Fibroblast of gingiva (primary cell): ENCODE data around the gene FGF10.

Source experiments
- DNase-seq: peaks from one replicate; pipeline ENCODE4 v3.0.0-alpha.2; 2011; ENCODE audit warnings: low read depth

FGF10 gene

DNA sequence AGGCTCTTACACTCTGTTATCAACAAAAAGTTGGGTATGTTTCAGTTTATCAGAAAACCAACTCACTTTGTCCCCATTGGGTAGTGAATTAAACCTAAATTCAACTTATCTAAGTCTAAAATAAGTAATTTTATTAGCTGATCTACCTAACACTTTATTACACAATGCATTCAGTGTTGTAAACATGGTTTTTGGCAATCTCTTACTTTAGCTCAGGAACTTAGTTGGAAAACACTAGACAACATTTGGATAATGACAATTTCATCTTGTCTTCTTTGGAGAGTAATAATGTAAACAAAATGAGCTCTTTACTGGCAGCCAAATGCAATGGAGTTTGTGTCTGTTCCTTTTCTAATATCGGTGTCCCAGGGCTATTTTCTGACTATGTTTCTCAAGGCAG, 33.0 kb downstream of the FGF10 start:
- DNase-seq = no peak

DNA sequence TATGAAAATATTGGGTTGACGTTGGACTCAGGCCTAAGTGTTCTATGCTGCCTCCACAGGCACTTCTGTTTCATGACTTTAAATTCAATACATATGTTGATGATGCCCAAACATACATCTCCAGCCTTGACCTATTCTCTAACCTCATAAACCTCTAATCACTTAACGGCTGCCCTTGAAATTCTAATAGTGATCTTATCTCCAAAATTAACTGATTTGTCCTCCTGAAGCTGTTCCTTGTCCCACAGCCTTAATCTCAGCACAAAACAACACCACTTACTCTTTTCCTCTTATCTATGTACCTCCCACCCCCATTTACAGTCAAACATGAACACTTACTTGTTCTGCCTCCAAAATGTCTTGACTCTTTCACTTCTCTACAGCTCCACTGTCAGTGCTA, 43.3 kb downstream of the FGF10 start:
- no peak for DNase-seq

DNA sequence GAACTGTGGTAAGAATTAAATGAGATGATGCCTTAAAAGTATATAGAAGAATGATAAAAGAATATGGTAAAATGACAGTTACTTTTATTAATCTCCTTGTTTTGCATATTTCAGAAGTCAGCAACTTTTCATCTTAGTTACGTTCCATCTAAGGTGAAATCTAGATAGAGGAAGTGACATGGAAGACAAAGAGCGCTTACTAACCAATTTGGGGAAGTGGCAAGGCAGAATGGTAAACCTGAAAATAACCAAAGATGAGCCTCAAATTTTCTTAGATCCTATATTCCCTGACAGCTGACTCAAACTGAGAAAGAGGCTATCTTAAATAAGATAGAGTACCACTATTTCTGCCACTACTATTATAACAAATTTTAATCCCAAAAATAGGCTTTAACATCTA, 52.5 kb downstream of the FGF10 start:
- DNase-seq = no peak

DNA sequence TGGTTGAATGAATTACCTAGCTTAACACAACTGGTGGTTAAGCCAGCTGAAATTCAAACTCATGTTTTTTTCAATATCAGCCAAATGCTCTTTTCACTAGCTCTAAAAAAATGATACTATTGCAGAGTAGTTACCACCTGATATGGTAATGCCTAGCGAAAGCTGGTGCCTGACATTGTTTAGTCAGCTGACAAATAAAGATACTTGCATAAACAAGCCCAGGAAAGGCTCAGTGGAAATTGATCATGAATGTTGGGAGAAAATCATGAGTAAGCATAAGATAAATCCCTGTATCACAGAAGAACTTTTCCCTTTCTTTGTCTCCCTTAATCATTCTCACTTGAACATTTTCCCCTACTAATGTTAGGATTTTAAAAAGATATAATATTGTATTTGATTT, 54.6 kb downstream of the FGF10 start:
- DNase-seq = no peak

DNA sequence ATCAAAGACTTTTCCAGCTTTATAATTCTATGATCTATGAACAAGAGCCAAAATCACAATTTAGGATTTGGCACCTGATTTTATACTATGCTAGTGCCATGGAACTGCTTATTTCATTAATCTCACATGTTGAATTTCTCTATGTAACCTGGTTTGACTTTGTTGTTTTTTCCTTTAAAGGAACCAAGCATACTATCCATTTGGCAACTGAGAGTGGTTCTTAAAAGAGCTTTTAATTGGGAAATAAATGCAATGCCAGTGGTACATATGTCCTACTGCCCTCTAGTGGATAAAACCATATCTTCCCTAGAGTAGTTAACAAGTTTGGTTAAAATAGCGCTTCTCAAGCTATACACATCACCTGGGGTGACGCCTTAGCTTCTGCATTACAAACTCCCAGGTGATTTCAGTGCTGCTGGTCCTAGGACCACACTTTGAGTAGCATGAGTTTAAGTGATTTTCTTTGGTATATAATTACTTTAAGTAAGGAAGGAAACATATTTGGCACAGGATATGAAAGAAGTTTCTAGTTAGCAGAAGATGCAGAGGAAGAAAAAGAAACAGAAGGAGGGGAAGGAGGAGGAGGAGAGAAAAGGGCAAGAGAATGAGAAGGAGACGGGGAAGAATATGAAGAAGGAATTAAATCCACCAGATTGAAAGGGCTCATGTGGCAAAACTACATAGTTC, 56.8 kb downstream of the FGF10 start:
- DNase-seq = peak; percentile 75

DNA sequence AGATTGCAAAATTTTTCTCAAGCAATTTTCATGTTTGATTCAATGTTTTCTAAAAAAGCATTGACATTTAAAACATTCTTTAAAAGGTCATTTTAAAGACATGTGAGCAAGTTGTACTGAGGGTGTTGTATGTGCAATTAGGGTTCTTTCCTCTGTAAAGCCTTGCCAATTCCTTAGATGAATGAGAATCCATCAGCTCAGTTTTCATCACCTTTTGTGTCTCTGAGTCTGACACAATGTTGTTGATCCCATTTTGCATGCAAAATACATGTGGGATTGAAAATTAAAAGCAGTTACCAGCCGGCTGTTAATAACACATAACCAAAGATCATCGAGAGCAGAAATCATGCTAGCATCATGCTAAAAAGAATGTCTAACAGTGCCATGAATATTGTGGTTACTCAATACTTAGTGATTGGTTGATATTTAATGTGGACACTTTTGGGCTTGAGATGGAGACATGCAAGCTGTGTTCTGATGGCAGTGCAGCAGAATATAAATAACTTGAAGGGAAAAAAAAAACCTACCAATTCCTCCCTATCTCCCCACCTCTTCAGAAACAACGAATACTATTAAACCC, 57.7 kb downstream of the FGF10 start:
- DNase-seq = peak; percentile 25

DNA sequence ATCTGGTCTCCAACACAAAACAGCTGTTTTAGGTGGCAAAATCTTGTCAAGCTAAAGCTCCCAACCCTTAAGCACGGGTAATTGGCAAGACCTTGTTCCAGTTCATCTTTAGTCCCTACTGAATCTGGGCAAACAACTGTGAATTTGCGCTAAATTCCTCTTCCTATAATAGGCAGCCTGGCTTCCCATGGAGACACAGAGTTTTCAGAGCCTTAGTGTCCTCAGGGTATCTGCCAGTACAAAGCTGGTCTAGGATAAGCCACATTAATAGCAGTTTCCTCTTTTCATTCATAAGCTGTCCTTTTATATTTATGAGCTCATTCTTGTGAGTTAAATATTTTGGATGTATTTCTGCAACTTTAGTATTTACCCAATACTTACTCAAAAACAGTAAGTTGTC, 59.5 kb downstream of the FGF10 start:
- no peak for DNase-seq

DNA sequence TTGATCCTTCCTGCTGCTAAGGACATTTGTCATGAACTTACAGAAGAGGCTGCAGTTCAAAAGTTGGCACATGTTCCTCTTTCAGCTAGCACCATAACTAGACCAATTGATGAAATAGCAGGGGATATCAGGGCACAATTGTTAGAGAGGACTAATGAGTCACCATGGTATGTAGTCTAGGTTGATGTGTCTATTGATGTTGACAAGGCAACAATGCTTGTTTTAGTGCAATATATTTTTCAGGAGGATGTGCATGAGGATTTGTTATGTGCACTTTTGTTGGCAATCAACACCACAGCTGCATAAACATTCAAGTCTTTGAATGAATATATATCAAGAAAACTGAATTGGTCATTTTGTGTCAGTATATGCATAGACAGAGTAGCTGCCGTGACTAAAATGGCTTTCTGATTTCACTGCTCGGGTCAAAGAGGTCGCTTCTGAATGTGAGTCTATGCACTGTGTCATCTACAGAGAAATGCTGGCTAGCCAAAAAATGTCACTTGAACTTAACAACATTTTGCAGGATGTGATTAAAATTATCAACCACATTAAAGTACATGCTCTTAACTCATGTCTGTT, 68.0 kb downstream of the FGF10 start:
- DNase-seq = no peak

DNA sequence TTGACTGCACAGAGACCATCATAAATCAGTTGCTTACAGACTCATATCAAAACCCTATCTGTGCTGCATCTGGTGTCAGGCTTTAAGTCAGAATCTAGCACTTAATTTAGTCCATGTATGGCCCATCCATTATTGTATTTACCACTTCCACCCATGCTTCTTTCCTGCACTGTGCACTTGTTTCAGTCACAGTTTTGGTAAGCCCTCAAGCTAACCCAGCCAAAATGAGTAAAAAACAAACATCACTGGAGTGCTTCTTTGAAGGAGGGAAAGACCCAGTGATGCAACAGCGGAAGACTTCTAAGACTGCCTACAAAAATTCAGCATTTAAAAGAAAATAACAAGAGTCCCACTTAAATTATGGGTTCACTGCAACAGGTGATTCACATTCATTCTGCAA, 69.0 kb downstream of the FGF10 start:
- DNase-seq = no peak

DNA sequence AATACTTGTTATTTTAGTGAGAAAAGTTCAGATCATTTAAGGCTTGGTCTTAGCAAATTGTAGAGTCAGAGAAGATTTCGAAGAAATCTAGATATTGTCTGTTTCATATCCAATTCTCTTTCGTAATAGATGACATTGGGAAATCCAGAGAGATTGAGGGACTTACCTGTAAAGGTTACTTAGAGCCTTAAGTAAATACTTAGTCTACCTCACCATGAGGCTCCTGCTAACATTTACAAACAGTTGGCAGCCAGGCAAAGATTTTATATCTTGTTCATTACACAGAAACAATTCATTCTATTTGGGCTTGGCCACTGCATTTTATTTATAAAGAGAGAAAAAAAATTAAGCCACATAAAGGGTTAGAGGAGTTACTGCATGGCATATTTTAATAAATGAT, 70.3 kb downstream of the FGF10 start:
- DNase-seq = no peak

DNA sequence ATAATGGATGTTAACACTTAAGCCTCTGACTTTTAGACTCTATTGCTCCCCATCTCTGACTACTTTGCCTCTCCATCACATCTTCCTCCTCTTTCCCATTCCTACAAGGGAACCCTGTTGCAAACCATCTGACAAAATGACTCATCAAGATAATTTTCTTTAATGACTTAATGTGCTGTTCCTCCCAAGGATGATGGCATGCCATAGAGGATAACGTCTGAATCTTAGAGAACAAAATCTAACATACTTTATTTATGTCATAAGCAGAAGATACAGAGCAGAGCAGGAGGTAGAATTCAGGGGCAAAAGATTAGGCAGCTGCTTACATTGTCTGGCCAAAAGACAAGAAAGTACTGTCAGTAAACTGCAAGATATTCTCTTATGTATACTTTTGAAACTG, 76.8 kb downstream of the FGF10 start:
- no peak for DNase-seq

DNA sequence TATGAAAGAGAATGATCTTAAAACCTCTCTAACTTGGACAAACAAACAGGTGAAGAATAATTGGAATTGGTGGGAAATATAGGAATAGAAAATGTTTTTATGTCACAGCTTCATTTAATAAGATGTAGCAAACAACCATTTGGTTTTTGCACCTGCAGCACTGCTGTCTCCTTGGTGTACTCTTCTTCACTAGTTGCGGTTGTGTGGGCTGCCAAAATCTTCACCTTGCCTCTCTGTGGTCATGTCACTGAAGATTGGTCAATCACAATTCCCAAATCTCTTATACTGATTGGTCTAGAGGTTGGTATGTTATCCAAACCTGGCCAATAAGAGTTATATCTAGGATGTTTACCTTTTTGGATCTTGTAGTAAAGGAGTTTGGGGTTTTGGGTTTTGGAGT, 88.7 kb downstream of the FGF10 start:
- DNase-seq = no peak

DNA sequence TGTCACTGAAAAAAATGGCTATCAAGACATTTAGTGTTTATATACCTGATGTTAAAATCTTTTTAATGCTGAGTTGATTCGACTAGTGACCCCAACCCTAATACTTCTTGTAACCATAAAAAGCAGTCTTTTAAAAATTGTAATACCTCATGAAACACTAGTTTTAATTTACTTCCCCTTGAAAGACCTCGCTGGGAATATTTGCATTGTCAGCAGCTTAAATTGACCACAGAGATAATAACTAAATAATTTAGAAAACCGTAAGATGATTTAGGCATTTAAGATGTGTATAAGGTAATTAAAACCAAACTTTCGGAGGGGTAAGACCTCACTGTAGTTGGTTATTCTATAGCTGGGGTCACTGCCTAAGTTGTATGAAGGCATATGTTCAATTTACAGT, 89.8 kb downstream of the FGF10 start:
- no peak for DNase-seq

DNA sequence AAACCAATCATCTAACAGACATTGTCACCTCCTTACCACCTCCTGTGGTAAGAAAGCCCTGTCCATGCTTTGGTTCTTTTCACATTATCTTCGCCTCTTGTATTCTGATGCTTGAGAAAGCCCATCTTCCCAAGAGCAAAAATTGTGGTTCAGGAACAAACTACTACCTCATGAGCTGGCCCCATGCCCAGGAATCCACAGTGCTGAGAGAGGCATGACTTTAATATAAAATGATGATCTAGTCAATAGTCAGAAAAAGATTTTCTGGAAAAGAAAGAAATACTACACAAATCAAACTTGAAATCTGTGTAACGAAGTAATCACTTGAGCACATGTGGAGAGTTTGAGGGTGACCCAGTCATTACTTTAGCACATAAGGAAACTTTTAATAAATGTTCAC, 94.7 kb downstream of the FGF10 start:
- DNase-seq = peak; percentile 30

DNA sequence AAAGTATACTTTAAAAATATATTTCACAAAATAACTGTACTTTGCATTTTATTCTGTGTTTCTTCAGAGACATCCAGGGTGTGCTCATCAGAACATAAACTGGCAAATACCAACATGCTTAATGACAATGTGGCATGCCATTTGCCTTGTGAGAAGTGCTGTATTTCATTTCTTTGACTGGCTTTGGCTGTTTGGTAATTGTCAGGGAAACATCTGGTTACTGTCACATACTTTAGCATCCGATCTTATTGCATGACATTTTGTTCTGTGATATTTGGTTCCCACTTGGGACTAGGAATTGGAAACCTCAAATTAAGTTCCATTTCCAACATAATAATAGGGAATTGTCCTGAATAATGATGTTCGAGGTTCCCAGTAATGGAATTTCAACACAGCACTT, 96.5 kb downstream of the FGF10 start:
- no peak for DNase-seq

DNA sequence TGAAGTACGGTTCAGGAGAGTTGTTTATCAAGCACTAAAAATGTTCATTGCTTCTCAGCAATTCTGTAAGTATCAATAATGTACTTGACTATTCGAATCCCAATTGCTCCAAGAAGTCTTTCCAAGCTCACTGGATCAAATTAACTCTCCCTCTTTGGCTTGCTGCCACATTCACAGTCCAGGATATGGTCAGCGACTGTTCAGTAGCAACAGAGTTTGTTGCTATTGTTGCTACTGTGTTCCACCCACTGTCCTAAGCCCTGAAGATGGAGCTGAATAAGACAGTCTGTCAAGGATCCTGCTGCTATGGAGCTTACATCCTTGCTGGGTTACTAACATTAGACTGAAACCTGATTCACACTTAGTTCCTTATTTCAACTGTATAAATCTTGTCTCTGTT, 110.8 kb downstream of the FGF10 start:
- DNase-seq = peak; percentile 8

DNA sequence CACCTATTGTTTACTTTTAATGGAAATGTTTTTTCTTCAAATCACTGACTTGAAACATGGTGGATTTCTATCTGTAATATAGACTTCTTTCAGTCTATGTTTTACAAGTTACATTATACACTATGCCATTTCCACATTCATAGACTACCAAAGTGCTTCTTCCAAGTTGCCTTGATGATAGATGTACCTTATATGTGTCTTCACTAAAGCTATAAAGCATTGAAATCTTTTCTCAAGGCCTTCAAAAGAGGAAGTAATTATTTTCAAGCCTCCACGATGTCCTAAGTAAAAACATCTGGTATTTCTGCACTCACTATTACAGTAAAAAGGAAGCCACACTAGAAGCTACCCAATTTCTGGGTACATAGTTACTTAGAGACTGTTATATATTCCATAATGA, 113.3 kb downstream of the FGF10 start:
- DNase-seq = peak; percentile 7

DNA sequence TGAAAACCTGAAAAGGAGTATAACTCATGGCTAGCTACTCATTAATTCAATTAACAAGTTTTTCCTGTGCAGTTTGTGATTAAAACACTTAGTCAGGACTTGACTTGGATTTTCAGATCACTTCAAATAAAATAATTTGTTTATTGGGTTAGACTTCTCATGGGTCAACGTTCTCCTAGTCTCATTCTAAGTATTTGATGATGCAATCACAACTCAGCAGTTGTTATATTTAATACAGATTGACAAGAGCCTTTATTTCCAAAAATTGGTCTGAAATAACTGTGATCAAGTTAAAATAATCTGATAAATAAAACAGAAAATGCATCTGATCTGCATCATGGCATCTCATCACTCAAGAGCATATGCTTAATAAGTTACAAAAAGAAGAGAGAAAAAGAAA, 113.9 kb downstream of the FGF10 start:
- no peak for DNase-seq

DNA sequence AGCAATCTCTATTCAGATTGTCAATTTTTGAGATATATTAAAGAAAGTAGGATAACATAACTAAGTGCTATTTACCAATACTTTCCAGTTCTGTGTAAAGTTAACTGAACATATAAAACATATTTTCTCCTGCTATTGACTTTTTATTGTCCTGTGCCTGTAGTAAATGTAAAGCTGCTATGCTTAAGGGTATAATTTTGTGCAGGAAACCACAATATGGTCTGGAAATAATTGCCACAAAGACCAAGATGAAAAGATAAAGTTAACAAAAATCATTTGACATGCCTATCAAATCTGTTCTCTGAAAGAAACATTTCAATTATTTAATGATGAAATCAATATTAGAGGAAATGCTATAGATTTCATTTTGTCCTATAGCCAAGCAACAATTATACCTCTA, 121.3 kb downstream of the FGF10 start:
- DNase-seq = no peak

DNA sequence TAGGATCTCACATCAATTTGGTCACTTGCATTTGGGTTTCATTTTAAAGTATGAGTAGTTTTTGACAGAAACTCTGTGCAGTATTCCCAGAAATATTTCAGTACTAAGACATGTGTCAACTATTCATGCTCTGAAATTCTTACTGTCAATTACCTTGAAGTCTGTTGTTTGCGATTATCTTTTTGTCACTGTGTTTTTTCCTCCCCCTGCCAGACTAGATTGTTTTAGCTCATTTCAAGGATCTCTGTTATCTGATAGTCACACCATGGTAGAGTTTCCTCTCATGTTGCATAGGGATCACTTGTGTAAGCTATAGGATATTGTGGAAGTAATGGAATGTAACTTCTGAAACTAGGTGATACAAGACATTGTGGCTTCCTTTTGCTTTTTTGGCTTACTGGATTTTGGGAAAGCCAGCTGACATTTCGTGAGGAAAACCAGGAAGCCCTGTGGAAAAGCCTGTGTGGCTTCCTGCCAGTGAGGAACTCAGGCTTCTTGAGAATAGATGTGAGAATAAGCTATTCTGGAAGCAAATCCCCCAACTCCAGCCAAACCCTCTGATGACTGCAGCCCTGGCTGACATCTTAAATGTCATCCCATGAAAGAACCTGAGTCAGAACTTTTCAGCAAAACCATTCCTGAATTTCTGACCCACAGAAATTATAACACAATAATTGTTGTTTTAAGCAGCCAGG, 122.2 kb downstream of the FGF10 start:
- DNase-seq = no peak

DNA sequence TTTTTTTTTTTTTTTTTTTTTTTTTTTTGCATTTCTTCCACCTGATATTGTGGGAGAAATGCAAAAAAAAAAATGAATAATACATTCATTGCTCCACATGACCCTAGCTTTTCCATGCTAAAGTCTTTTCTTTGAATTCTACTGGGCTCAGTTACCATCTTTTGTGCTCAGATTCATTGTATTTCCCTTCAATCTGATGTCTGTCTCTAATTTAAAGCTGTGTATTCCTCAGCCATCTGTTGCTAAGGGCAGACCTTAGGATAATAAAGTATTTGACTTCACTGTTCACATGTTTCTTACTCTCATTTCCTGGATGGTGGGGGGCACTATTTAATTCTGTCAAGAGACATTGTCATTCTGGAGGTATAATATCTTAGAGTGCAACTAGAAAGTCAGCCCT, 123.5 kb downstream of the FGF10 start:
- no peak for DNase-seq

DNA sequence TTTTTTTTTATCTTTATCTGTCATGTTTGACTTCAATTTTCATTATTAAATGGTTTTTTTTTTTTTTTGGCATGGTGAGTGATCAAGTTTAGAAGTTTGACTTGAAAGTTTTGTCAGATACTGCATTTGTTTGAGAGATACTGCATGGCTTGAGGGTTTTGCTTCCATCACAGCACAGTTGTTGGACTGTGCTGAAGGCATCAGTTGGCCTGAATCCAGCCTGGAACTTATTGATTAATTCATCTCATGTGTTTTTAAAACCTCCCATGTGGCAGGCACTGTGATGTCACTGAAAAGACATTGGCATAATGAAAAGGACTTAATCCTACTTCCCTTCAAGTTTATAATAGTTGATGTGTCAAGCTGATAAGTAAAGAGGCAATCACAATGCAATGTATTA, 128.4 kb downstream of the FGF10 start:
- no peak for DNase-seq

DNA sequence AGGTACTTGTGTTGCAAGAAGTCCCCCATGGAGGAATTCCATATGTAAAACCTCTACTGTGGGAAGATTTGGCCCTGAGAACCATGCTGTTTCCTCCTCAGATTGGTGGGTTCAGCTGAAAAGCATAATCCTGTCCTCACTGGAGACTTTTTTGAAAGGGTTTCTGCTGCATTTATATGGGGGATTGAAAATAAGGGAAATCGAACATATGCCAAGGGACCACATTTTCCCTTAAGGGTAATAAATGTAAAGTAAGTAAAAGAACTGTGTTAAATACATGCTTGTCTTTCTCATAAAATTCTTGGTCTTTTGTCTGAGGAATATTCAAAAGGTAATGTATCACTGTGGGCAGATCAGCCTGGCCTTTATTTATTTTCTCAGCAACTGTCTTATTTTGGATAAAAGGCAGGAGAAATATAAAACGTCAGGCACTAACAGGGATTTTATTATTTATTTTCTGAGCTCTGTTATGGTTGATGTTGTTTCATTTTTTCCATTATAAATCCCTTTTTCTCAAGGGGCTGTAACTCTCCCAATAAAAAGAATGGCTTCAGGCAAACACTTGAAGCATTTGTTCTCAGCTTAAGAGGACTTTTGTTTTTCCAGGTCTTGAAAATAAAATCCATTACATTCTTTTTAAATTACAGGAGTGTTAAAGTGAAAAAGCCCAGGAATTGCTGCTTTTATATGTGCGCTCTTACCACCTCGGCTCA, 131.4 kb downstream of the FGF10 start:
- DNase-seq = no peak
